ENCODE measurements around the gene CRISPLD2. TPM values are rescaled to one million over a fixed set of nuclear protein-coding genes. Genes with fewer than 3 reads are reported as not detected.

Gene CRISPLD2
- total RNA-seq, 1 experiment from 2014 or later = 9.4 TPM

DNA sequence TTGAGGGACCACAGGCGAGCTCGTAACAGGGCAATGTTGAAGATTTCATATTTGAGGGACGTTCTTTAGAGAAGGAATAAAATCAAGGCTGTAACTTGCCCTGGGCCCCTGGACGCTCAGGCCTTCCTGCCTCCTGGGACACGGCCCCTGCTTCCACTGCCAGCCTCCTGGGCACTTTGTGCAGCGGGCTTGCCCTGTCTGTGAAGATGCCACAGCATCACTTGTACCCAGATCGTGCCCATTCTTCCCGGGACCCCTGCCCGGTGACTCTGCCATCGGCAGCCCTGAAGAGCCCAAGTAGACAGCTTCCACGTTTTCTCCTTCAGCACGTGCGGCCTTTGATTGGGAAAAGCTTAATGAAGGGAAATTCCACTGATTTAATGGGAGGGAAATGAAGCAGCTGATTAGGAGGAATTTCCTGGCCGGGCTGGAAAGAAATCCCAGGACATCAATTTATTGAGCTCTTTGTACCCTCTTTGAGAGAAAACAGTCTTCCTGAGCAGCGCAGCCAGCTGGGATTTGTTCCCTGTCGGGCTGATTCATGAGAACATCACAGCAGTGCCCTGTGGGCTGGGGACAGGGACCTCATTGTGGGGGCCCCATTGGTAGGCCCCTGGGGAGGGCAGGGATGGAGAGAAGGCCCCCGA lies 71.5 kb downstream of the CRISPLD2 start (continued):
- TF ChIP-seq SOX15 (CRISPR knock-in tag; IDR thresholded peaks at IDR 0.05) (no peak), ZNF138 (CRISPR knock-in tag; conservative IDR thresholded peaks at IDR 0.05) (no peak), MYBL2 (CRISPR knock-in tag; IDR thresholded peaks at IDR 0.05) (no peak), ETV6 (CRISPR knock-in tag; IDR thresholded peaks at IDR 0.05) (no peak), TP53 (CRISPR knock-in tag; IDR thresholded peaks at IDR 0.05) (no peak), ELF4 (CRISPR knock-in tag; IDR thresholded peaks at IDR 0.05; ENCODE audit: low read depth) (no peak), IRF2 (CRISPR knock-in tag; IDR thresholded peaks at IDR 0.05; ENCODE audit: borderline replicate concordance, low read depth) (no peak), ESRRA (CRISPR knock-in tag; IDR thresholded peaks at IDR 0.05; ENCODE audit: borderline replicate concordance) (no peak), GRHL2 (CRISPR knock-in tag; IDR thresholded peaks at IDR 0.05; ENCODE audit: insufficient replicate concordance, severe bottlenecking) (no peak)
- TF ChIP-seq, protein P1, sequence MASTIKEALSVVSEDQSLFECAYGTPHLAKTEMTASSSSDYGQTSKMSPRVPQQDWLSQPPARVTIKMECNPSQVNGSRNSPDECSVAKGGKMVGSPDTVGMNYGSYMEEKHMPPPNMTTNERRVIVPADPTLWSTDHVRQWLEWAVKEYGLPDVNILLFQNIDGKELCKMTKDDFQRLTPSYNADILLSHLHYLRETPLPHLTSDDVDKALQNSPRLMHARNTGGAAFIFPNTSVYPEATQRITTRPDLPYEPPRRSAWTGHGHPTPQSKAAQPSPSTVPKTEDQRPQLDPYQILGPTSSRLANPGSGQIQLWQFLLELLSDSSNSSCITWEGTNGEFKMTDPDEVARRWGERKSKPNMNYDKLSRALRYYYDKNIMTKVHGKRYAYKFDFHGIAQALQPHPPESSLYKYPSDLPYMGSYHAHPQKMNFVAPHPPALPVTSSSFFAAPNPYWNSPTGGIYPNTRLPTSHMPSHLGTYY (CRISPR knock-in tag; IDR thresholded peaks at IDR 0.05) = no peak
- TF ChIP-seq, protein P2, sequence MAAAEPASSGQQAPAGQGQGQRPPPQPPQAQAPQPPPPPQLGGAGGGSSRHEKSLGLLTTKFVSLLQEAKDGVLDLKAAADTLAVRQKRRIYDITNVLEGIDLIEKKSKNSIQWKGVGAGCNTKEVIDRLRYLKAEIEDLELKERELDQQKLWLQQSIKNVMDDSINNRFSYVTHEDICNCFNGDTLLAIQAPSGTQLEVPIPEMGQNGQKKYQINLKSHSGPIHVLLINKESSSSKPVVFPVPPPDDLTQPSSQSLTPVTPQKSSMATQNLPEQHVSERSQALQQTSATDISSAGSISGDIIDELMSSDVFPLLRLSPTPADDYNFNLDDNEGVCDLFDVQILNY (CRISPR knock-in tag; IDR thresholded peaks at IDR 0.05) = no peak
- TF ChIP-seq, protein P3, sequence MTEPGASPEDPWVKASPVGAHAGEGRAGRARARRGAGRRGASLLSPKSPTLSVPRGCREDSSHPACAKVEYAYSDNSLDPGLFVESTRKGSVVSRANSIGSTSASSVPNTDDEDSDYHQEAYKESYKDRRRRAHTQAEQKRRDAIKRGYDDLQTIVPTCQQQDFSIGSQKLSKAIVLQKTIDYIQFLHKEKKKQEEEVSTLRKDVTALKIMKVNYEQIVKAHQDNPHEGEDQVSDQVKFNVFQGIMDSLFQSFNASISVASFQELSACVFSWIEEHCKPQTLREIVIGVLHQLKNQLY (CRISPR knock-in tag; IDR thresholded peaks at IDR 0.05) = no peak

DNA sequence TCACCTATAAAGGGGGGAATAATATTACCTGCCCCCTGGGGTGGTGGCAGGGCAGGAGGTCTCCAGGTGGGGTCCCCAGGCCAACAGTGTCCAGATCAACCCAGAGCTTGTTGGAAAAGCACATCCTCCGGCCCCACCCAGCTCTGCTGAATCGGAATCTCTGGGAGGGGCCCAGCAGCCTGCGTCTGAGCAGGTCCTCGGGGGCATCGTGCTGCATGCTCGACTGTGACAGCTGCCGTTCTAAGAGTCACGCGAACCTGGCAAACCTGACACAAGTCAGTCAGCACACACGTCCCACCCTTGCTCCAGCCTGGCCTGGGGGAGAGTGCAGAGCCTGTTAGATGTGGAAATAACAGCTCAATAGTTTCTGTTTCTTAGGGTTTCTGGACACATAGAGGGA lies 72.3 kb downstream of the CRISPLD2 start:
- DNase-seq (ENCODE audit: low spot score) = no peak
- H3K4me1 Mint-ChIP-seq = peaks cover 11% of the 10 kb centered on the region
- ChIA-PET POLR2A (no interaction called here), CTCF (no interaction called here)
- no peaks in the 10 kb centered on the region; the same call in 1 of the 2 replicates for H3K9me3 Mint-ChIP-seq
- ATAC-seq = no peak
- no peaks in the 10 kb centered on the region for H3K27me3 Mint-ChIP-seq (ENCODE audit: low read depth)
- H3K36me3 Mint-ChIP-seq = peaks cover 11% of the 10 kb centered on the region; the same call in 1 of the 2 replicates
- no peak overlapping the region for H3K4me3 Mint-ChIP-seq
- TF ChIP-seq MXD4 (CRISPR knock-in tag; IDR thresholded peaks at IDR 0.05; ENCODE audit: borderline replicate concordance) (no peak), ZNF121 (CRISPR knock-in tag; IDR thresholded peaks at IDR 0.05) (no peak), IRF2 (CRISPR knock-in tag; IDR thresholded peaks at IDR 0.05; ENCODE audit: borderline replicate concordance, low read depth) (no peak), NFYB (CRISPR knock-in tag; conservative IDR thresholded peaks at IDR 0.05; ENCODE audit: low read depth) (no peak), ATF1 (CRISPR knock-in tag; IDR thresholded peaks at IDR 0.05) (no peak), JAZF1 (CRISPR knock-in tag; IDR thresholded peaks at IDR 0.05) (no peak), ZNF416 (CRISPR knock-in tag; IDR thresholded peaks at IDR 0.05) (no peak), ZNF671 (CRISPR knock-in tag; IDR thresholded peaks at IDR 0.05) (no peak), FOXP1 (CRISPR knock-in tag; IDR thresholded peaks at IDR 0.05; ENCODE audit: borderline replicate concordance) (no peak), HMGA2 (CRISPR knock-in tag; IDR thresholded peaks at IDR 0.05) (no peak), EMX1 (CRISPR knock-in tag; IDR thresholded peaks at IDR 0.05) (no peak), PRRX2 (CRISPR knock-in tag; IDR thresholded peaks at IDR 0.05) (no peak)
- TF ChIP-seq, protein P4, sequence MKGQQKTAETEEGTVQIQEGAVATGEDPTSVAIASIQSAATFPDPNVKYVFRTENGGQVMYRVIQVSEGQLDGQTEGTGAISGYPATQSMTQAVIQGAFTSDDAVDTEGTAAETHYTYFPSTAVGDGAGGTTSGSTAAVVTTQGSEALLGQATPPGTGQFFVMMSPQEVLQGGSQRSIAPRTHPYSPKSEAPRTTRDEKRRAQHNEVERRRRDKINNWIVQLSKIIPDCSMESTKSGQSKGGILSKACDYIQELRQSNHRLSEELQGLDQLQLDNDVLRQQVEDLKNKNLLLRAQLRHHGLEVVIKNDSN (CRISPR knock-in tag; IDR thresholded peaks at IDR 0.05) = no peak
- TF ChIP-seq, protein P5, sequence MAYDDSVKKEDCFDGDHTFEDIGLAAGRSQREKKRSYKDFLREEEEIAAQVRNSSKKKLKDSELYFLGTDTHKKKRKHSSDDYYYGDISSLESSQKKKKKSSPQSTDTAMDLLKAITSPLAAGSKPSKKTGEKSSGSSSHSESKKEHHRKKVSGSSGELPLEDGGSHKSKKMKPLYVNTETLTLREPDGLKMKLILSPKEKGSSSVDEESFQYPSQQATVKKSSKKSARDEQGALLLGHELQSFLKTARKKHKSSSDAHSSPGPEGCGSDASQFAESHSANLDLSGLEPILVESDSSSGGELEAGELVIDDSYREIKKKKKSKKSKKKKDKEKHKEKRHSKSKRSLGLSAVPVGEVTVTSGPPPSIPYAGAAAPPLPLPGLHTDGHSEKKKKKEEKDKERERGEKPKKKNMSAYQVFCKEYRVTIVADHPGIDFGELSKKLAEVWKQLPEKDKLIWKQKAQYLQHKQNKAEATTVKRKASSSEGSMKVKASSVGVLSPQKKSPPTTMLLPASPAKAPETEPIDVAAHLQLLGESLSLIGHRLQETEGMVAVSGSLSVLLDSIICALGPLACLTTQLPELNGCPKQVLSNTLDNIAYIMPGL (CRISPR knock-in tag; IDR thresholded peaks at IDR 0.05) = no peak
- TF ChIP-seq, protein P6, sequence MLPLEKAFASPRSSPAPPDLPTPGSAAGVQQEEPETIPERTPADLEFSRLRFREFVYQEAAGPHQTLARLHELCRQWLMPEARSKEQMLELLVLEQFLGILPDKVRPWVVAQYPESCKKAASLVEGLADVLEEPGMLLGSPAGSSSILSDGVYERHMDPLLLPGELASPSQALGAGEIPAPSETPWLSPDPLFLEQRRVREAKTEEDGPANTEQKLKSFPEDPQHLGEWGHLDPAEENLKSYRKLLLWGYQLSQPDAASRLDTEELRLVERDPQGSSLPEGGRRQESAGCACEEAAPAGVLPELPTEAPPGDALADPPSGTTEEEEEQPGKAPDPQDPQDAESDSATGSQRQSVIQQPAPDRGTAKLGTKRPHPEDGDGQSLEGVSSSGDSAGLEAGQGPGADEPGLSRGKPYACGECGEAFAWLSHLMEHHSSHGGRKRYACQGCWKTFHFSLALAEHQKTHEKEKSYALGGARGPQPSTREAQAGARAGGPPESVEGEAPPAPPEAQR (CRISPR knock-in tag; IDR thresholded peaks at IDR 0.05) = no peak
- TF ChIP-seq, protein P7, sequence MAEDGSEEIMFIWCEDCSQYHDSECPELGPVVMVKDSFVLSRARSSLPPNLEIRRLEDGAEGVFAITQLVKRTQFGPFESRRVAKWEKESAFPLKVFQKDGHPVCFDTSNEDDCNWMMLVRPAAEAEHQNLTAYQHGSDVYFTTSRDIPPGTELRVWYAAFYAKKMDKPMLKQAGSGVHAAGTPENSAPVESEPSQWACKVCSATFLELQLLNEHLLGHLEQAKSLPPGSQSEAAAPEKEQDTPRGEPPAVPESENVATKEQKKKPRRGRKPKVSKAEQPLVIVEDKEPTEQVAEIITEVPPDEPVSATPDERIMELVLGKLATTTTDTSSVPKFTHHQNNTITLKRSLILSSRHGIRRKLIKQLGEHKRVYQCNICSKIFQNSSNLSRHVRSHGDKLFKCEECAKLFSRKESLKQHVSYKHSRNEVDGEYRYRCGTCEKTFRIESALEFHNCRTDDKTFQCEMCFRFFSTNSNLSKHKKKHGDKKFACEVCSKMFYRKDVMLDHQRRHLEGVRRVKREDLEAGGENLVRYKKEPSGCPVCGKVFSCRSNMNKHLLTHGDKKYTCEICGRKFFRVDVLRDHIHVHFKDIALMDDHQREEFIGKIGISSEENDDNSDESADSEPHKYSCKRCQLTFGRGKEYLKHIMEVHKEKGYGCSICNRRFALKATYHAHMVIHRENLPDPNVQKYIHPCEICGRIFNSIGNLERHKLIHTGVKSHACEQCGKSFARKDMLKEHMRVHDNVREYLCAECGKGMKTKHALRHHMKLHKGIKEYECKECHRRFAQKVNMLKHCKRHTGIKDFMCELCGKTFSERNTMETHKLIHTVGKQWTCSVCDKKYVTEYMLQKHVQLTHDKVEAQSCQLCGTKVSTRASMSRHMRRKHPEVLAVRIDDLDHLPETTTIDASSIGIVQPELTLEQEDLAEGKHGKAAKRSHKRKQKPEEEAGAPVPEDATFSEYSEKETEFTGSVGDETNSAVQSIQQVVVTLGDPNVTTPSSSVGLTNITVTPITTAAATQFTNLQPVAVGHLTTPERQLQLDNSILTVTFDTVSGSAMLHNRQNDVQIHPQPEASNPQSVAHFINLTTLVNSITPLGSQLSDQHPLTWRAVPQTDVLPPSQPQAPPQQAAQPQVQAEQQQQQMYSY (CRISPR knock-in tag; IDR thresholded peaks at IDR 0.05) = no peak
- TF ChIP-seq, protein P3 (CRISPR knock-in tag; IDR thresholded peaks at IDR 0.05) = no peak
- H3K27ac Mint-ChIP-seq = no peak overlapping the region

Data from WTC11 (cell line).